ENCODE data around the gene ZNF496.
A peak's percentile ranks its signal among the peaks of the same experiment; 100 is the strongest.
"Not testable (repeated sequence)": the region's sequence is repeated elsewhere in the genome, so short reads cannot be mapped to it uniquely, and the experiment has no call there.

ZNF496 gene

DNA sequence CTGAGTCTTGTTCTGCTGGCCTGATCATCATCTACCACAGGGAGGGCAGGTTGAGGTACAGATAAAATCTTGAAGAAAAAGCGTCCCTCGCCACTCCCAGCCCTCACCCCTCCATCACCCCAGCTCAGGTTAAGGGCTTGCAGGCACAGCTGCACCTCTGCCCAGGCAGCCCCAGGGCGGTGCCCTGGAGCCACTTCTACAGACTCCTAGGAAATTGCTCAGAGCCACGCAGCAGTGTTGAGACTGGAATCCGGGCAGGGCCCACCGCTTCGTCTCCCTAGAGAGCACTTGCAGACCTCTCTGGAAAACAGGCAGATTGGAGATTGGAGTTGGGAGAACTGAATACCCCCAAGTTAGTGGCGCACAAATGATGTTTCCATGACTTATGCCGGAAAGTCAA is 40.5 kb downstream of the ZNF496 start:
- DNase-seq, result no peak

DNA sequence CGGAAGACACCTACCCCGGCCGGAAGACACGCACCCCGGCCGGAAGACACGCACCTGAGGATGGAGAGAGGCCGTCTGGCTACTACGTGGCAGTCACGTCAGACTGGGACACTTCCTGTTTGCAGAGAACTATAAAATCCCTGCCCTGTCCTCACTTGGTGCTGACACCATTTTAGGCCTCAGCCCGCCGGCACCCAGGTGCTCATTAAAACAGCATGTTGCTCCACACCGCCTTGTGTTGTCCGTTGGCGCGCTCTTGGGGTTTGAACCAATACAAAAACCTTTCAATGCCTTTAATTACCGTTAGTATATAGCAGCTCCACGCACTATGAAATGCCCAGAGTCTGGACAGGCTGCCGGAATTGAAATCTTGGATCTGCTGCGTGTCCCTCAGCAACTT is 41.1 kb downstream of the ZNF496 start:
- DNase-seq, result no peak

DNA sequence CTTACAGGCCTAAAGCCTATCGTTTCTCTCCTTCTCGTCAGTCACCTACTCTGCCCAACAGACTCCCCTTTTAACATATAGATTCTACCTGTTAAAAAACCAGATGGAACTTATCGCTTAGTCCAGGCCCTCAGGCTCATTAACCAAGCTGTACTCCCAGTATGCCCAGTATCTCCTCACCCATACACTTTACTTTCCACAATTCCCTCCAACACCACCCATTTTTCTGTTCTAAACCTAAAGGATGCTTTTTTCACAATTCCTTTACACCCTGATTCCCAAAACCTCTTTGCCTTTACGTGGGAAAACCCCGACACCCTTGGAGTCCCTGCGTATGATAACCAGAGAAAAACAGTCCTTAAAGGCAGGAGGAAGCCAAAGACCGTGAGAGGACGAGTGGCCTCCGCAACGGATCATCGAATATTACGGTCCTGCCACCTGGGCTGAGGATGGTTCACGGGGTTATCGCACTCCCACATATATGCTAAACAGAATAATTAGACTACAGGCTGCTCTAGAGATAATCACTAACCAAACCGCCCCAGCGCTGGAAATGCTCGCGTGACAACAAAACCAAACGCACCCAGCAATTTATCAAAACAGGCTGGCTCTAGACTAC is 42.3 kb downstream of the ZNF496 start:
- DNase-seq, result not testable (repeated sequence)

DNA sequence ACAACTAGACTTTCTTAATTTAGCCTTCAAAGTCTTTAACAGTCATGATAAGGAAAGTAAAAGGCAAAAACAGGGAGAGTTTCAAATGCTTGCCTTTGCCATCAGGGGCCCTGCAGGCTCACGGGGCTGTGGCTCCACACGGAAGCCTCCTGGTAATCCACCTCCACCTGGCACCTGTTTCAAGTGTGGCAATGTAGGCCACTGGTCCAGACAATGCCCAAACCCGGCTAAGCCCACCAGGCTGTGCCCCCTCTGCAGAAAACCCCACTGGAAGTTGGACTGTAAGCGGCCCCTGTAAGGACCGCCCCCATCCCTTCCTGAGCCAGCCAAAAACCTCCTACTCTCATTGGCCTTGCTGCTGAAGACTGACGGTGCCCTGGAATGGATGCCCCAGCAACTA is 43.3 kb downstream of the ZNF496 start:
- DNase-seq, result no peak

DNA sequence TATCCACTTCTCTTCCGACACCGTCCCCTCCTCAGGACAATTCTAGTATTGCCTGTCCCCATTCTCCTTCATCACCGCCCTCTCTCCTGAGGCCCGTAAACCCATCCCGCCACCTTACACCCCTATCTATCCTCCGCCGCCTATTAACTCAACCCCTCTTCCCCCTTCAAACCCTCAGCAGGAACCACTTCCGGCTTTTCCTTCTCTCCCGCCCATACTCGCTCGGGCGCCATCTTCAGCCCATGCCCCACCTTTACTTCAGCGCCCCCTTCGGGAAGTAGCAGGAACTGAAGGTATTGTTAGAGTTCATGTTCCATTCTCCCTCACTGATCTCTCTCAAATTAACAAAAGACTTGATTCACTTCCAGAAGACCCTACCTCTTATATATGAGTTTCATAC is 44.2 kb downstream of the ZNF496 start:
- no peak for DNase-seq

DNA sequence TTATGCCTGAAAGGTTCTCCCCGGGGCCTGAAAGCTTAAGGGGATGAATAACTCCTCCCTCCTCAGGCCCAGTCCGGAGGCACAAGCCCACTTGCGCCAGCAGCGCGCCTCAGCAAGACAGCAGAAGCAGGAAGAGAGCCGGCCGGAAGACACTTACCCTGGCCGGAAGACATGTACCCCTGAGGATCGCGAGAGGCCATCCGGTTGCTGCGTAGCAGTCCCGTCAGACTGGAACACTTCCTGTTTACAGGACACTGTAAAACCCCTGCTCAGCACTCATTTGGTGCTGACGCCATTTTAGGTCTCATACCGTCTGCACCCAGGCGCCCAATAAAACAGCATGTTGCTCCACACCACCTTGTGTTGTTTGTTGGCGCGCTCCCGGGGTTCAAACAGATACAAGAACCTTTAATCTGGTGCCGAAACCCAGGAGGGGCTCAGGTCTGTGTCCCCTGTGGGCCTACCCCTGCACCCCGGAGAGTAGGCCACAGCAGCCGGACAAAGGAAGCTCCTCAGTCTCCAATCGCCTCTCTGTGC is 45.5 kb downstream of the ZNF496 start:
- no peak for DNase-seq

DNA sequence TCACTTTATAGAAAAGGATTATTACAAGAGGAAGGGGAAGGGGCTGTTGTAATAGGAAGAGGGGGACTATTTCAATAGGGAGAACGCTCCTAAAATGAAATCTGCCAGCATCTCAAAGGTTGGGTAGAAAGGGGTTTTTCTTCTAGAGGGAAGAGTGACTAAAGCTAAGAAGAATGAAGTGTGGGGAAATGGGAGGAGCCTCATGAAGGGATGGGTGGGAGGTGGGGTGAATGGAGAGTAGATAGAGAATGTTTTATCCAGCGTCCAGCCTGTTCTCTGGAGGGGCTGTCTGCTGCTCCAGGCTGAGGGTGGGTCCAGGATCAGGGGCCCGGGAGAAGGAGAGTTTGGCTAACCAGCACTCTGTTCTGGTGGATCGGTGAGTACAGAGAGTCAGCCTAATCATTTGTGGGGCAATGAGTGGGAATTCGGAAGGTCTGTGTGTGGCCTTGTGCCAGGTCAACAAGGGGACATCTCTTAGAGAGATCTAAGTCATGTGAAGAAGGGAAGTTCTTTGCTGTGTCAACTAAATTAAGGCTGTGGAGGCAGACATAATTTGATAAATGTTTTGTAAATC is 50.6 kb downstream of the ZNF496 start:
- DNase-seq, result peak; percentile 29

DNA sequence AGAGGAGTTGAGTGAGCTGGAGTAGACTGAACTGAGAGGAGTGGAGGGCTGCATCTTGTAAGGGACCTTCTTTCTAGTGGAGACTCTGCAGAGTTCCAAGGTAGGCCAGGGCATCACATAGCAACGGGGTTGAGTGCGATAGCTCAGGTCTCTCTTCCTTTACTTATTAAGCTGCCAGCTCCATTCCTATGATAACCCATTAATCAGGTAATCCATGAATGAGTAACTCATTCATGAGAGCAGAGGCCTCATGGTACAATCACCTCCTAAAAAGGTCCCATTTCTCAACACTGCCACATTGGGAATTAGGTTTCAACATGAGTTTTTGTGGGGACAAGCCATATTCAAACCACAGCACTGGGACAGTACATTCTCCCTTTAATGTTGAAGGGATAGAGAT is 54.5 kb downstream of the ZNF496 start:
- no peak for DNase-seq

DNA sequence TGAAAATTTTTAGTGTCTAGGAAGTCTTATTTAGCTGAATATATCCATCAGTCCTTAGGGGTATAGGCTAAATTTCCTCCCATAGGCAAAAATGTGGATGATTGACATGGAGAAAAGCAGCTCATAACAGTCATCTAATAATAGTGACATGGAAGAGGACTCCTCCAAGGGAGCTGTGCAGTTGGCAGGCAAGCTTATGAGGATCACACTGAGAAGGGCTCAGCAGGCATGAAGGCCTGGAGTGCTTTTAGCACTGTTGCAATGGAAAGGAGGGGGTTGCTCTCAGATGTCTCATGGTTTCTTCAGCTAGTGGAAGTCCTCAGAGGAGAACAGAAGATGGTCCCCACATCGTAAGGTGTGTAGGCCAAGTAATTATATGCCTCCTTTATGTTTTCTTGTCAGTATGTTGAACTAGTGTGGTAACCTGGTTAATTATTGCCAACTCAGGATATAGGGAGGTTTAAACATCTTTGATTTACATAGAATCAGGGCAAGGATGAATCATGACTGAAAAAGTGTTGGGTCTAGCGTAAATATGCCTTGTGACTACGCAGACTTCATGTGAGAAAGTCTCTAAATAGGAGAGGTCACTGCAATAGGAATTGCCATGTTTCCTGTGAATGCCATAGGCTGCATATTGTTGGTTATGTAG is 56.9 kb downstream of the ZNF496 start:
- no peak for DNase-seq

DNA sequence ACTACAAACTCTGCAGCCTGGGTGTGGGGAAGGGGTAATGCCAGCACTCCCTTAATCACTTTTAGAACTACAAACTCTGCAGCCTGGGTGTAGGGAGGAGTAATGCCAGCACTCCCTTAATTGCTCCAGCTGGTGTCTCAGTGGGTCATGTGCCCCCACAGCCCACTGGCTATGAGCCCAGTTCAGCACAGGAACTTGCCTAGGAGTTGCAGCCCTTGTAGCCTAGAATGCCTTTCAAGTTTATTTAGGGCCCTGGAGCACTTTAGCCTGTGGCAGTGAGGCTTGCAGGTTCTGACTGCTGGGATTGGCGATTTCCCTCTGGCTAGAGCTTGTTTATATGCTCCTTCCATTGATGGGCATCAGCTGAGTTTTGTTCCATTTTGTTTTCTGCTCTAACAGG is 58.7 kb downstream of the ZNF496 start:
- no peak for DNase-seq

DNA sequence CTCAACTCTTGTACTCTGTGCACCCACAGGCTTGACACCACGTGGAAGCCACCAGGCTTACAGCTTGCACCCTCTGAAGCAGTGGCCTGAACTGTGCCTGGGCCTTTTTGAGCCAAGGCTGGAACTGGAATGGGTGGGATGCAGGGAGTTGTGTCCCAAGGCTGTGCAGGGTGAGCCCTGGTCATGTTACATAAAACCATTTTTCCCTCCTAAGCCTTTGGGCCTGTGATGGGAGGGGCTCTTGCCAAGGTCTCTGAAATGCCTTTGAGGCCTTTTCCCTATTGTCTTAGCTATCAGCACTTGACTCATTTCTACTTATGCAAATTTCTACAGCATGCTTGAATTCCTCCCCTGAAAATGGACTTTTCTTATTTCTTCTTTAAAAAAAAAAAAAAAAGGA is 61.7 kb downstream of the ZNF496 start:
- no peak for DNase-seq

DNA sequence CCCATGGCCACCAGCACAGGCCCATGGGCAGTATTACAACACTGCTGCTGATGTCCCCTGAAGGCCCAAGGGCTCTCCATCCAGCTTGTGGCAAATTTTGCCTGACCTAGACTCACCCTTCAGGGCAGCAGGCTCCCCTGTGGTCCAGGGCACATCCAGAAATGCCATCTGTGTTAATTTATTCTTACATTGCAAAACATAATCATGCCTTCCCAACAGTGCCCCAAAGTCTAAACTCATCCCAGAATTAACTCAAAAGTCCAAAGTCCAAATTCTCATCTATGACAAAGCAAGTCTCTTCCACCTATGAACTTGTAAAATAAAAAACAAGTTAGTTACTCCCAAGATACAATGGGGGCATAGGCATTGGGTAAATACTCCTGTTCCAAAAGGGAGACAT is 62.5 kb downstream of the ZNF496 start:
- no peak for DNase-seq

DNA sequence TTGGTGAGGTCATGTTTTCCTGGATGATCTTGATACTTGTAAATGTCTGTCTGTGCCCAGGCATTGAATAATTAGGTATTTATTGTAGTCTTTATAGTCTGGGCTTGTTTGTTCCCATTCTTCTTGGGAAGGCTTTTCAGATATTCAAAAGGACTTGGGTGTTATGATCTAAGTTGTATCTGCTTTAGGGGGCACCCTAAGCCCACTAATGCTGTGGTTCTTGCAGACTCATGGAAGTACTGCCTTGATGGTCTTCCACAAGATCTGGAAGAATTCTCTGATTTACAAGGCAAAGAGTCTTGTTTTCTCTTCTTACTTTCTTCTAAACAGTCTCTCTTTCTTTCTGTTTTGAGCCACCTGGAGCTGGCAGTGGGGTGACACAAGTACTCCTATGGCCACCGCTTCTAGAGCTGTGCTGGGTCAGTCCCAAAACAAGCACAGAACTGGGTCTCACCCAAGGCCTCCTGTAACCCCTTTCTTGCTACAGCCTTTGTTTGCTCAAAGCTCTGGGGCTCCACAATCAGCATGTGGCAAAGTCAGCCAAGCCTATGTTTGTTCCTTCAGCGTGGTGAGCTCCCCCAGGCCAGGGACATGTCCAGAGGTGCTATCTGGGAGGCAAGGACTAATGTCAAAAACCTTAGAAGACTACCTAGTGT is 63.1 kb downstream of the ZNF496 start:
- DNase-seq, result no peak

DNA sequence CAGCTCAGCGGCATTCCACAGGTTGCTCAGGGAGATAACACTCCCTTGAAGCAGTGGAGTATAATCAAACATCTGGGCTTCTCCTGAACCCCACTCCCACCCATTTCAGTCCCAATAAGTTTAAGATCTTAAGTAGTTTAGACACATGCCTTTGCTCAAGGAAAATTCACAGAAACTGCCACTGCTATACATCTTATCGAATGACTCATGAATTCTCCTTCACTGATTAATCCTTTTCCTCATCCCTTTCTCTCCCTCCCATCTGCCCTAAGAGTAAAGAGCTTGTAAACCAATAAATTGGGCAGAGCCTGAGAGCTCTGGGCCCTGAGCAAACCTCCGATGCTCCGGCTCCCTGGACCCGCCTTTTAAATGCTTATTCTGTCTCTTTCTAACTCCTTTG is 65.6 kb downstream of the ZNF496 start:
- DNase-seq, result no peak

DNA sequence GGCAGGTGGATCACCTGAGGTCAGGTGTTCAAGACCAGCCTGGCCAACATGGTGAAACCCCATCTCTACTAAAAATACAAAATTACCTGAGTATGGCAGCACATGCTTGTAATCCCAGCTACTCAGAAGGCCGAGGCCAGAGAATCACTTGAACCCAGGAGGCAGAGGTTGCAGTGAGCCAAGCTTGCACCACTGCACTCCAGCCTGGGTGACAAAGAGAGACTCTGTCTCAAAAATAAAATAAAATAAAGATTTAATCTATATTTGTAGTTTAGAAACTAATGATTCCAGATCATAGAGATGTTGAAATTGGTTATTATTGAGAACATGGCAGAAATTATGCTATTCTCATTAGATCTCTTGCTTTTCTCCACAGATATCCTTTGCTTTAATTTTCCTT is 75.9 kb downstream of the ZNF496 start, which contains the start of gene VN1R5:
Gene VN1R5 (plus strand): TSS at position 301 of the 400 bp plus-strand sequence.
- not testable (repeated sequence) for DNase-seq

DNA sequence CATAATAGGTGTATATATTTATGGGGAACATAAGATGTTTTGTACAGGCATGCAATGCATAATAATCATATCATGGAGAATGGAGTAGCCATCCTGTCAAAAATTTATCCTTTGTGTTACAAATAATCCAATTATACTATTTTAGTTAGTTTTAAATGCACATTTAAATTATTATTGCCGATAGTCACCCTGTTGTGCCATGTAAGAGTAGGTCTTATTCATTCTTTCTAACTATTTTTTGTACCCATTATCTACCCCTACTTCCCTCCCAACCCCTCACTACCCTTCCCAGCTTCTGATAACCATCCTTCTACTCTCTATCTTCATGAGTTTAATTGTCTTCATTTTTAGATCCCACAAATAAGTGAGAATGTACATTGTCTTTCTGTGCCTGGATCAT is 84.1 kb downstream of the ZNF496 start:
- DNase-seq, result no peak
